Hepatocyte (in vitro differentiated cells): Measurements from ENCODE around the gene NAA80.

Experiments used
- EZH2 ChIP-seq: fragments of 200-600 bp; sonication (generic); IDR thresholded peaks from 2 replicates; pipeline ENCODE4 v1.6.1; 2016; ENCODE audit warnings: antibody characterized with exemption, mild to moderate bottlenecking, borderline replicate concordance
- TF ChIP-seq, protein P1 (sequence below): fragments of 200-600 bp; sonication (generic); IDR thresholded peaks from 2 replicates; pipeline ENCODE4 v1.5.1; 2016; ENCODE audit warnings: antibody characterized with exemption, mild to moderate bottlenecking; ENCODE audit not compliant: poor library complexity

DNA sequence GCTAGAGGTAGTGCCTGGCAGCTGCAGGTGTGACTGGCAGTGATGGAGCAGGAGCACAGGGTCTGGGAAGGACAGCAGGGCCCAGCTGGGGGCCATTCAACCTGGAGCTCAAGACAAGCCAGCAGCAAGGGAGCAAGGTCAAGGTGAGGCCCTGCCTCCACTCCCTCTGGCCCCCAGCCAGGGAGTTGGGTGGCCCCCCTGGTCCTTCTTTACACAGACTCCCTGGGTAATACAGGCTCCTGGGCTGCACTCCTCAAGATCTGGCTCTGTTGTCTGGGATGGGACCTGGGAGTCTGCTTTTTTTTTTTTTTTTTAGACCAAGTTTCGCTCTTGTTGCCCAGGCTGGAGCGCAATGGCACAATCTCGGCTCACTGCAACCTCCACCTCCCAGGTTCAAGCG is 48.7 kb downstream of the NAA80 start:
- no peak for TF ChIP-seq EZH2
- TF ChIP-seq, protein P1, sequence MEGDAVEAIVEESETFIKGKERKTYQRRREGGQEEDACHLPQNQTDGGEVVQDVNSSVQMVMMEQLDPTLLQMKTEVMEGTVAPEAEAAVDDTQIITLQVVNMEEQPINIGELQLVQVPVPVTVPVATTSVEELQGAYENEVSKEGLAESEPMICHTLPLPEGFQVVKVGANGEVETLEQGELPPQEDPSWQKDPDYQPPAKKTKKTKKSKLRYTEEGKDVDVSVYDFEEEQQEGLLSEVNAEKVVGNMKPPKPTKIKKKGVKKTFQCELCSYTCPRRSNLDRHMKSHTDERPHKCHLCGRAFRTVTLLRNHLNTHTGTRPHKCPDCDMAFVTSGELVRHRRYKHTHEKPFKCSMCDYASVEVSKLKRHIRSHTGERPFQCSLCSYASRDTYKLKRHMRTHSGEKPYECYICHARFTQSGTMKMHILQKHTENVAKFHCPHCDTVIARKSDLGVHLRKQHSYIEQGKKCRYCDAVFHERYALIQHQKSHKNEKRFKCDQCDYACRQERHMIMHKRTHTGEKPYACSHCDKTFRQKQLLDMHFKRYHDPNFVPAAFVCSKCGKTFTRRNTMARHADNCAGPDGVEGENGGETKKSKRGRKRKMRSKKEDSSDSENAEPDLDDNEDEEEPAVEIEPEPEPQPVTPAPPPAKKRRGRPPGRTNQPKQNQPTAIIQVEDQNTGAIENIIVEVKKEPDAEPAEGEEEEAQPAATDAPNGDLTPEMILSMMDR = no peak
